Stimulated activated naive CD4-positive, alpha-beta T cell (primary cell): ENCODE results near the gene ACTG1.

Source experiments
- DNase-seq, 6 experiments: peaks; one replicate each; lab custom pipeline; 2025; lab: John Stamatoyannopoulos, UW

Gene ACTG1

DNA sequence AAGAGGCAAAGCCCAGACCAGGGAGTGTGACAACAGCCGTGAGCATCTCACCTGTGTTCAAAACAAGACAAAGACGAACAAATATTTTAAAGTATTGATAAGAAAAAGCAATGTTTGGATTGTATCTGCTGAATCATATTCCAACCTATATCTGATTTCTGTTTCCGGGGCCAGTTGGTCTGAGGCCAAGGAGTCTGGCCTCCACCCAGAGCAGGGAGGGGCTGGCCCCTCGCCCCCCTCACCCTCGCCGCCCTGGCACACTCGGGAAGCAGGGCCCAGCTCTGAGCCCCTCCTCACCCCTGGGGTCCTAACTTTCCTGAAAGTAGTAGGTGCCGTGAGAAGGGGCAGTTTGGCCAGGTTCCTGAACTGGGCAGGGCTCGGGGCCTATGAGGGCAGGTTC is 48.0 kb downstream of the ACTG1 start:
- no peak for DNase-seq

- no peak for DNase-seq
These were observed 49.1 kb downstream of the ACTG1 start for GRCh38 chr17:81463506-81463905.

DNA sequence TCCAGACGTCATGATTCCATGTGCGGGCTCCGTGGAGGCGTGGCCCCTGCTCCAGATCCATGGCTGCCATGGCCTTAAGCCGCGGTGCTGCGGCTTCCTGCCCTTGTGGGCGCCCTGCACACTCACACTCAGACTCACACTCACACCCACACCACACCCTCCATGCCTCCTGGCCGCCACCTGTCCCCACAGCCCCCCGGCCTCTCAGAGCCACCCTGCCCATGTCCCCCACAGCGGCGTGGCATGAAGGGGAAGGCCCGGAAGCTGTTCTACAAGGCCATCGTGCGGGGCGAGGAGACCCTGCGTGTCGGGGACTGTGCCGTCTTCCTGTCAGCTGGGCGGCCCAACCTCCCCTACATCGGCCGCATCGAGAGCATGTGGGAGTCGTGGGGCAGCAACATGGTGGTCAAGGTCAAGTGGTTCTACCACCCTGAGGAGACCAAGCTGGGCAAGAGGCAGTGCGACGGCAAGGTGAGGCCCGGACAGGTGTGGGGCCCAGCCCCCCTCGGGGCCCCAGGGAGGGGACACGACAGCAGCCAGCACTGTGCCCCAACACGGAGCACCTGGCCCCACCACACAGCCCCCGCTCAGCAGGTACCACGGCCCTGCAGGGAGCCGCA is 50.0 kb downstream of the ACTG1 start:
- DNase-seq = no peak

- no peak for DNase-seq
These were observed 50.7 kb downstream of the ACTG1 start for GRCh38 chr17:81461607-81462500.

DNA sequence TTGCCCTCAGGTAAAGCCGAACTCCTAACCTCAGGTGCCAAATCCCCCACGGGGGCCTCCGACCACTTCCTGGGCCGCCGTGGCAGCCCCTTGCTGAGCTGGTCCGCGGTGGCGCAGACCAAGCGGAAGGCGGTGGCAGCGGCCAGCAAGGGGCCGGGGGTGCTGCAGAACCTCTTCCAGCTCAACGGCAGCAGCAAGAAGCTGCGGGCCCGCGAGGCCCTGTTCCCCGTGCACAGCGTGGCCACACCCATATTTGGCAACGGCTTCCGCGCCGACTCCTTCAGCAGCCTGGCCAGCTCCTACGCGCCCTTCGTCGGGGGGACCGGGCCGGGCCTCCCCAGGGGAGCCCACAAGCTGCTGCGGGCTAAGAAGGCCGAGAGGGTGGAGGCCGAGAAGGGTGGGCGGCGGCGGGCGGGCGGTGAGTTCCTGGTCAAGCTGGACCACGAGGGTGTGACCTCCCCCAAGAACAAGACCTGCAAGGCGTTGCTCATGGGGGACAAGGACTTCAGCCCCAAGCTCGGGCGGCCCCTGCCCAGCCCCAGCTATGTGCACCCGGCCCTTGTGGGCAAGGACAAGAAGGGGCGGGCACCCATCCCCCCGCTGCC is 51.6 kb downstream of the ACTG1 start:
- DNase-seq = no peak
